Activated gamma-delta T cell treated with anti-CD3 and anti-CD28 coated beads, Interleukin-2, amount 50 U/mL, for 16 hours (primary cell): Measurements from ENCODE around the gene BEST3.
"Not testable (repeated sequence)": the region's sequence is repeated elsewhere in the genome, so short reads cannot be mapped to it uniquely, and the experiment has no call there.

Experiments
- DNase-seq: peaks from one replicate; pipeline ENCODE4 v3.0.0-alpha.2; 2020; ENCODE audit warnings: low read depth

Gene BEST3

GRCh38 chr12:69688021-69688420 lies 11.1 kb downstream of the BEST3 start:
- no peak for DNase-seq

- DNase-seq: no peak
Measured at GRCh38 chr12:69687390-69687789, 11.7 kb downstream of the BEST3 start.

- no peak for DNase-seq
Measured at GRCh38 chr12:69686731-69687130, 12.4 kb downstream of the BEST3 start.

- no peak for DNase-seq
Measured at GRCh38 chr12:69685810-69686209, 13.3 kb downstream of the BEST3 start.

- DNase-seq: no peak
Measured at GRCh38 chr12:69684466-69684865, 14.6 kb downstream of the BEST3 start.

- no peak for DNase-seq
Measured at GRCh38 chr12:69682110-69682755, 16.9 kb downstream of the BEST3 start.

GRCh38 chr12:69679119-69679518 lies 20.0 kb downstream of the BEST3 start:
- no peak for DNase-seq

- no peak for DNase-seq
Measured at GRCh38 chr12:69676257-69677012, 22.7 kb downstream of the BEST3 start.

GRCh38 chr12:69672195-69672594 lies 26.9 kb downstream of the BEST3 start:
- no peak for DNase-seq

- DNase-seq: no peak
Measured at GRCh38 chr12:69671597-69671996, 27.5 kb downstream of the BEST3 start.

- DNase-seq: no peak
Measured at GRCh38 chr12:69666798-69667197, 32.3 kb downstream of the BEST3 start.

- DNase-seq: not testable (repeated sequence)
Measured at GRCh38 chr12:69664930-69665377, 34.1 kb downstream of the BEST3 start.

GRCh38 chr12:69663726-69664125 lies 35.4 kb downstream of the BEST3 start:
- DNase-seq: no peak

GRCh38 chr12:69662764-69663163 lies 36.3 kb downstream of the BEST3 start:
- DNase-seq: no peak

GRCh38 chr12:69661386-69661785 lies 37.7 kb downstream of the BEST3 start:
- DNase-seq: no peak

GRCh38 chr12:69660164-69660863 lies 38.8 kb downstream of the BEST3 start:
- DNase-seq: no peak

- DNase-seq: no peak
Measured at GRCh38 chr12:69658203-69658602, 40.9 kb downstream of the BEST3 start.

GRCh38 chr12:69657376-69658137 lies 41.5 kb downstream of the BEST3 start:
- DNase-seq: no peak

- no peak for DNase-seq
Measured at GRCh38 chr12:69655616-69656340, 43.3 kb downstream of the BEST3 start.

GRCh38 chr12:69653703-69654102 lies 45.4 kb downstream of the BEST3 start:
- no peak for DNase-seq

- no peak for DNase-seq
Measured at GRCh38 chr12:69651922-69652321, 47.2 kb downstream of the BEST3 start.

- DNase-seq: no peak
Measured at GRCh38 chr12:69649529-69649928, 49.6 kb downstream of the BEST3 start.
